Suppressor macrophage treated with lipopolysaccharide for 1 hour (primary cell): Measurements from ENCODE around the gene MAST3.
A peak's percentile ranks its signal among the peaks of the same experiment; 100 is the strongest.
"Not testable (repeated sequence)": the region's sequence is repeated elsewhere in the genome, so short reads cannot be mapped to it uniquely, and the experiment has no call there.

Experiments
- DNase-seq, 3 donors: peaks; one replicate each; pipeline ENCODE4 v3.0.0-alpha.2; 2020 to 2022

The MAST3 gene

GRCh38 chr19:18141031-18141430 lies 43.5 kb downstream of the MAST3 start:
- no peak for DNase-seq

- no peak for DNase-seq
Measured at GRCh38 chr19:18143902-18144301, 46.3 kb downstream of the MAST3 start.

- no peak for DNase-seq
Measured at GRCh38 chr19:18144361-18144760, 46.8 kb downstream of the MAST3 start.

- DNase-seq: no peak
Measured at GRCh38 chr19:18144906-18145305, 47.3 kb downstream of the MAST3 start.

- no peak for DNase-seq
Measured at GRCh38 chr19:18145391-18145999, 47.9 kb downstream of the MAST3 start.

- DNase-seq: no peak
Measured at GRCh38 chr19:18147396-18147795, 49.8 kb downstream of the MAST3 start.

- no peak for DNase-seq
Measured at GRCh38 chr19:18149596-18149975, 52.0 kb downstream of the MAST3 start.

GRCh38 chr19:18150776-18151624 lies 53.4 kb downstream of the MAST3 start:
- DNase-seq: no peak

GRCh38 chr19:18152442-18152816 lies 54.9 kb downstream of the MAST3 start:
- peak; percentile 99 to 100 (median 100) for DNase-seq

- DNase-seq: peak; percentile 99 to 100 (median 99)
Measured at GRCh38 chr19:18152817-18153555, 55.4 kb downstream of the MAST3 start, which contains the start of gene PIK3R2. Gene PIK3R2 (plus strand): TSS chr19:18153163. CDS start chr19:18155880, 2,717 bp downstream.

- DNase-seq: peak in 1 of 3 donors; percentile 35
Measured at GRCh38 chr19:18153556-18154134, 56.1 kb downstream of the MAST3 start.

GRCh38 chr19:18155095-18156087 lies 57.8 kb downstream of the MAST3 start:
- no peak for DNase-seq

- no peak for DNase-seq
Measured at GRCh38 chr19:18156268-18156667, 58.7 kb downstream of the MAST3 start.

- peak in 1 of 3 donors; percentile 21 for DNase-seq
Measured at GRCh38 chr19:18156841-18157464, 59.4 kb downstream of the MAST3 start.

GRCh38 chr19:18157465-18158063 lies 60.0 kb downstream of the MAST3 start:
- DNase-seq: no peak

- DNase-seq: no peak
Measured at GRCh38 chr19:18158467-18158866, 60.9 kb downstream of the MAST3 start.

- DNase-seq: not testable (repeated sequence)
Measured at GRCh38 chr19:18159059-18159616, 61.6 kb downstream of the MAST3 start.

GRCh38 chr19:18159810-18160209 lies 62.2 kb downstream of the MAST3 start:
- DNase-seq: no peak

GRCh38 chr19:18160493-18160970 lies 63.0 kb downstream of the MAST3 start:
- DNase-seq: no peak

GRCh38 chr19:18160971-18161635 lies 63.5 kb downstream of the MAST3 start:
- peak; percentile 82 to 95 (median 88) for DNase-seq
